Pancreas (tissue), 10 donors: Measurements from ENCODE around the gene CCP110. TPM values are rescaled to one million over a fixed set of nuclear protein-coding genes. Genes with fewer than 3 reads are reported as not detected.
A peak's percentile ranks its signal among the peaks of the same experiment; 100 is the strongest.

ENCODE experiments used
- ATAC-seq, 4 donors: fragments of 200-7000 bp; cut with Tn5 transposase; one replicate each; pipeline versions ENCODE4 v1.8.0 to v1.9.1; 2020; ENCODE audit warnings: mild to moderate bottlenecking in 4 of 4, moderate library complexity in 4 of 4
- DNase-seq, 6 donors: peaks; one replicate each; pipeline ENCODE4 v3.0.0-alpha.2; 2020
- FAIRE-seq: peaks from 2 replicates; lab custom pipeline; 2012; peaks lifted over from hg19 to GRCh38; lab: Jason Lieb, UNC
- H3K27ac ChIP-seq, 4 donors: fragments of 200-600 bp; sonication (generic); 1 replicate in 3 of 4; 2 replicates in 1 of 4; pipeline versions ENCODE4 v1.5.0 to v1.8.0; 2020
- H3K27me3 ChIP-seq, 4 donors: fragments of 200-600 bp; one replicate each; pipeline ENCODE4 v1.8.0; 2021
- H3K36me3 ChIP-seq, 3 donors: fragments of 200-600 bp; sonication (generic) in 1 of 3; one replicate each; pipeline versions ENCODE4 v1.5.0 to v1.8.0; 2020 to 2021
- H3K4me1 ChIP-seq, 3 donors: fragments of 200-600 bp; one replicate each; pipeline ENCODE4 v1.8.0; 2021
- H3K4me3 ChIP-seq, 4 donors: fragments of 200-600 bp; sonication (generic) in 2 of 4; one replicate each; pipeline versions ENCODE4 v1.5.0 to v1.8.0; 2020 to 2021
- H3K9me3 ChIP-seq, 4 donors: fragments of 200-600 bp; one replicate each; pipeline ENCODE4 v1.8.0; 2021
- WGBS, 2 donors: extraction: QIAGEN DNeasy Blood & Tissue Kit; methylation state at CpG; one replicate each; pipeline ENCODE4 v1.1.7; 2013; 5-methylcytosine and 5-hydroxymethylcytosine counted together
- intact Hi-C, 3 donors: fragments of 100-400 bp; cut with DNase I; formaldehyde crosslinking; loops; one replicate each; pipeline versions ENCODE4 v1.11.1 to v1.14.2; 2022
- polyA plus RNA-seq, 2 donors: library from polyadenylated mRNA; stranded (reverse); fragments of 200-250 nt; gene quantifications; one replicate each; pipeline ENCODE4 v1.2.3, GENCODE V29; 2013
- total RNA-seq, 6 donors: library from RNA; stranded (reverse); fragmentation: NEBNext Ultra II Directional in 4 of 6; extraction: Animal tissue kit (Norgen Biotek cat#: 25700) in 4 of 6; gene quantifications; one replicate each; pipeline versions ENCODE4 v1.2.1 to v1.2.4, GENCODE V29; 2021 to 2023
- TF ChIP-seq, protein P1 (sequence below), 4 donors: fragments of 200-600 bp; sonication (generic) in 3 of 4; IDR thresholded peaks; one replicate each; pipeline versions ENCODE4 v1.5.0 to v1.8.0; 2021; ENCODE audit warnings: antibody characterized with exemption in 4 of 4
- donor health status: healthy with polysubstance abuse.
- donor health status: DM: no; HTN: no; CAD: no; lungs with moderate emphysema.
- donor health status: DM: no; HTN: no; CAD: no.
- donor health status: control.
- donor health status: control.
- donor health status: Bipolar disorder and iron deficiency.
- donor health status: DM: yes; HTN: yes; CAD: no.
- donor health status: DM: no; HTN: no; CAD: no.
- donor health status: DM: no; HTN: no; CAD: no.
- donor health status: DM: yes; HTN: yes; CAD: no.

The CCP110 gene
- 1 to 10 TPM; 4.3 to 7.9 (median 5.4) TPM for total RNA-seq
- polyA plus RNA-seq, result 1 to 10 TPM; 2.7 to 4.8 TPM

DNA sequence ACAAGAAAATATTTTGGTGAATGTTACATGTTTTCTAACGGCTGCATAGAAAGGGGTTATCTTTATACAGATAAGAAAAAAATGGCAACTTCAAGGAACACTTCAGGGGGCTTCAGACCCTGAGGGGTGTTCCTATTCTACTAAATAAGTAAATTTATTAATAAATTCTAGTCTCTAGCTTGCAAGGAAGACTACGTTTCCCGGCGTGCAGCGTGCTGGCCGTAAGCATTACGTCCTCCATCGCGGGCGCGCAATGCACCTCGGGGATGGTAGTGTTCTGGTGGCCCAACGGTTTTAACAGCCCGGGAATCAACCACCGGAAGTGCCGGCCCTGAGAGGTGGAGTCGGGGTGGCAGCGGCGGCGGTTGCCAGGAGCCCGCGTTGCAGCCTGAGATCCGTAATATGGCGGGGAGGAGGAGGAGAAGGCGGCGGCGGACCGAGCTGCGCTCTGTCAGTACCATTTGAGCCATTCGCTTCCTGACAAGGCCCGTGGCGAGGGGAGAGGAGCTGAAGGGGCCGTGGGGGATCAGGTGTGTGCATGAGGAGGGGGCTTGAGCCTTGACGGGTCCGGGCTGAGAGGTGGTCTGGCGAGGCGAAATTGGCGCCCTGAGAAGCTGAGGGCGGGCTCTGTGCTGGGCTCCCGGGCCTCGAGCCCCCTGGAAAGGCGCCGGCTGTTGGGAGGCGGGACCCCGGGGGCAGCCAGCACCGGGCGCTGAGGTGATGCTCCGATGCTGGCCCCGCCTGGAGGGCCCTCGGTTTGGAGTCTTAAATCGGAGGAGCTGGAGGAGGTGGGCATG, at the start of gene CCP110:
TSS of gene CCP110 (plus strand) at position 384 of the 797 bp plus-strand sequence. CDS start 3,940 bp downstream, outside the sequence.
- Histone ChIP-seq H3K27me3 (no peaks in the 10 kb centered on the region), H3K4me1 (peaks cover 11 to 22% (median 13%) of the 10 kb centered on the region in 3 donors), H3K36me3 (peaks cover 0 to 13% (median 0%) of the 10 kb centered on the region in 3 donors), H3K4me3 (peak within 1 kb of the TSS; percentile 87 to 93 (median 90)), H3K27ac (peak within 1 kb of the TSS in 2 of 4 donors; percentile 24 to 38), H3K9me3 (no peaks in the 10 kb centered on the region)
- intact Hi-C loops, result no loop called here
- WGBS, 2 donors, result 1% methylated on average over 47 to 51 of the region's 51 CpGs
- ATAC-seq (peak; percentile 81 to 91 (median 87)), DNase-seq (peak; percentile 93 to 98 (median 95)), FAIRE-seq (peak; percentile 89)
- TF ChIP-seq, protein P1, sequence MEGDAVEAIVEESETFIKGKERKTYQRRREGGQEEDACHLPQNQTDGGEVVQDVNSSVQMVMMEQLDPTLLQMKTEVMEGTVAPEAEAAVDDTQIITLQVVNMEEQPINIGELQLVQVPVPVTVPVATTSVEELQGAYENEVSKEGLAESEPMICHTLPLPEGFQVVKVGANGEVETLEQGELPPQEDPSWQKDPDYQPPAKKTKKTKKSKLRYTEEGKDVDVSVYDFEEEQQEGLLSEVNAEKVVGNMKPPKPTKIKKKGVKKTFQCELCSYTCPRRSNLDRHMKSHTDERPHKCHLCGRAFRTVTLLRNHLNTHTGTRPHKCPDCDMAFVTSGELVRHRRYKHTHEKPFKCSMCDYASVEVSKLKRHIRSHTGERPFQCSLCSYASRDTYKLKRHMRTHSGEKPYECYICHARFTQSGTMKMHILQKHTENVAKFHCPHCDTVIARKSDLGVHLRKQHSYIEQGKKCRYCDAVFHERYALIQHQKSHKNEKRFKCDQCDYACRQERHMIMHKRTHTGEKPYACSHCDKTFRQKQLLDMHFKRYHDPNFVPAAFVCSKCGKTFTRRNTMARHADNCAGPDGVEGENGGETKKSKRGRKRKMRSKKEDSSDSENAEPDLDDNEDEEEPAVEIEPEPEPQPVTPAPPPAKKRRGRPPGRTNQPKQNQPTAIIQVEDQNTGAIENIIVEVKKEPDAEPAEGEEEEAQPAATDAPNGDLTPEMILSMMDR (IDR thresholded peaks at IDR 0.05), result no peak

DNA sequence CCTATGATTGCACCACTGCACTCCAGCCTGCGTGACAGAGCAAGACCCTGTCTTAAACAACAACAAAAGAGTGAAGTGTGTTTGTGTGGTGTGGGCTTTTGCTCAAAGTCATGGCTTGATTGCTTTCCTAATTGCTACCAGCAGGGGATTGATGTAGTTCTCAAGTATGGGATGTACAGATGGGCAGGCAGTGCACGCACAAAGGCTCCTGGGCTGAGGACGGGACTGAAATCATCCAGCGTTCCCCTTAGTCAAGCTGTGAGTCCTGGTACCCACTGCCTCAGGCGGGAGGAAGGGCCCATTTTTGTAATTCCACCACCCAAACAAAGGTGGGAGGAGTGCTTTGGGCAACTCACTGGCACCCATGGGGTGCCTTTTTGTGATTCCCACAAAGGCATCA, 49.1 kb upstream of the CCP110 start:
- FAIRE-seq (no peak), ATAC-seq (no peak), DNase-seq (no peak)
- no peaks in the 10 kb centered on the region for H3K36me3 ChIP-seq
- no peaks in the 10 kb centered on the region for H3K4me1 ChIP-seq
- intact Hi-C loops, result no loop called here
- TF ChIP-seq, protein P1 (IDR thresholded peaks at IDR 0.05), result no peak
- H3K27me3 ChIP-seq, result no peaks in the 10 kb centered on the region
- 62 to 64% methylated on average over 5 of the region's 5 CpGs for WGBS, 2 donors
- no peak overlapping the region for H3K27ac ChIP-seq
- H3K4me3 ChIP-seq, result no peak overlapping the region
- no peaks in the 10 kb centered on the region for H3K9me3 ChIP-seq

DNA sequence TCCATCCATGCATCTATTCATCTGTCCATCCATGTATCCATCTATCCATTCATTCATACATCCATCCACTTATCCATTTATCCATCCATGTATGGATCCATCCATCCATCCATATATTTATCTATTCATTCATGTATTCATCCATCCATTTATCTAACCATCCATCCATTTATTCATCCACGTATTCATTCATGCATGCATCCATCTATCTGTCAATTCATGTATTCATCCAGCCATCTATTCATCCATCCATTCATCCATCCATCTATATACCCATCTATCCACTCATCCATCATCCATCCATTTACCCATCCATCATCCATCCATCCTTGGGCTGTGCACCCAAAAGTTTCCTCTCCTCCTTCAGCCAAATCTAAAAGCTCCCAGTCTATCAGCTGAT, 45.2 kb upstream of the CCP110 start:
- Histone ChIP-seq H3K27ac (no peak overlapping the region), H3K27me3 (no peaks in the 10 kb centered on the region), H3K36me3 (no peaks in the 10 kb centered on the region), H3K9me3 (no peaks in the 10 kb centered on the region), H3K4me3 (no peak overlapping the region), H3K4me1 (no peaks in the 10 kb centered on the region)
- 54 to 74% methylated on average over 1 of the region's 1 CpG for WGBS, 2 donors
- intact Hi-C loops, result no loop called here
- DNase-seq, result no peak
- no peak for ATAC-seq
- TF ChIP-seq, protein P1 (IDR thresholded peaks at IDR 0.05), result no peak
- no peak for FAIRE-seq

DNA sequence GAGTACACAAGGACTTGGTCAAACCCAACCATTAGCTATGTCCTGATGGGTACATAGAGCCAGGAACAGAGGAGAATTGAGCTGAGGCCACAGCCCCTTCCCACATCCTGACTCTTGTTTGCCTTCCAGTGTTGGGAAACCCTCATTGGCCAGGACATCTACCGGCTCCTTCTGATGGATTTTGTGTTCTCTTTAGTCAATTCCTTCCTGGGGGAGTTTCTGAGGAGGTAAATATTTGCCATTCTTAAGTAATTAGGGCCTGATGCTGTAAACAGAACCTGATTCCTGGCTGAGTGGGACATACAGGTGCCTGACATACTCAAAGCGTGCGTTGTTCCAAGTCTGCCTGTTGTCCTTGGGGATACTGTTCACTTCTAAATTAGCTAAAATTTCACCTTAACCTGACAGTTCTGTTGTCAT, 44.4 kb upstream of the CCP110 start:
- Histone ChIP-seq H3K27ac (no peak overlapping the region), H3K27me3 (no peaks in the 10 kb centered on the region), H3K36me3 (no peaks in the 10 kb centered on the region), H3K4me1 (no peaks in the 10 kb centered on the region), H3K9me3 (no peaks in the 10 kb centered on the region), H3K4me3 (no peak overlapping the region)
- 59 to 71% methylated on average over 3 of the region's 3 CpGs for WGBS, 2 donors
- no peak for ATAC-seq
- no peak for FAIRE-seq
- intact Hi-C loops, result no loop called here
- TF ChIP-seq, protein P1 (IDR thresholded peaks at IDR 0.05), result no peak
- no peak for DNase-seq

DNA sequence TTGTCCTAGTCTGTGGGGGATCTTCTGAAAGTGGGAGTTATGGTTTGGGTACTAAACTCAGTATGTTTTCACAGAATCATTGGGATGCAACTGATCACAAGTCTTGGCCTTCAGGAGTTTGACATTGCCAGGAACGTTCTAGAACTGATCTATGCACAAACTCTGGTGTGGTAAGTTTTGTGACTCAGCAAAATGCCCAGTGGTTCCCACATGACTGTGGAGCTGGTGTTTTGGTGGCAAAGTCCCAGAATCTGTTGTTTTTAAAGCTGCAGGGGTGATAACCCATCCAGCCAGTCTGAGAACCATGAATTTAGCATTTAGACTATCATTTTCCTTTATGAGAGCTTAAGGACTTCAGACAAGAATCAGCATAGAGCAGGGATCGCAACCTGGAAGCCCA, 42.4 kb upstream of the CCP110 start:
- FAIRE-seq (no peak), ATAC-seq (no peak), DNase-seq (no peak)
- intact Hi-C loops, result no loop called here
- no peaks in the 10 kb centered on the region for H3K27me3 ChIP-seq
- no peak overlapping the region for H3K4me3 ChIP-seq
- H3K9me3 ChIP-seq, result no peaks in the 10 kb centered on the region
- TF ChIP-seq, protein P1 (IDR thresholded peaks at IDR 0.05), result no peak
- H3K27ac ChIP-seq, result no peak overlapping the region
- no peaks in the 10 kb centered on the region for H3K4me1 ChIP-seq
- no peaks in the 10 kb centered on the region for H3K36me3 ChIP-seq
- 78 to 83% methylated on average over 2 of the region's 2 CpGs for WGBS, 2 donors
